Glomerular visceral epithelial cell (primary cell): ENCODE data around the gene ANKK1.

Source experiments
- DNase-seq: peaks from one replicate; pipeline ENCODE4 v3.0.0-alpha.2; 2016; ENCODE audit errors: extremely low spot score

The ANKK1 gene

DNA sequence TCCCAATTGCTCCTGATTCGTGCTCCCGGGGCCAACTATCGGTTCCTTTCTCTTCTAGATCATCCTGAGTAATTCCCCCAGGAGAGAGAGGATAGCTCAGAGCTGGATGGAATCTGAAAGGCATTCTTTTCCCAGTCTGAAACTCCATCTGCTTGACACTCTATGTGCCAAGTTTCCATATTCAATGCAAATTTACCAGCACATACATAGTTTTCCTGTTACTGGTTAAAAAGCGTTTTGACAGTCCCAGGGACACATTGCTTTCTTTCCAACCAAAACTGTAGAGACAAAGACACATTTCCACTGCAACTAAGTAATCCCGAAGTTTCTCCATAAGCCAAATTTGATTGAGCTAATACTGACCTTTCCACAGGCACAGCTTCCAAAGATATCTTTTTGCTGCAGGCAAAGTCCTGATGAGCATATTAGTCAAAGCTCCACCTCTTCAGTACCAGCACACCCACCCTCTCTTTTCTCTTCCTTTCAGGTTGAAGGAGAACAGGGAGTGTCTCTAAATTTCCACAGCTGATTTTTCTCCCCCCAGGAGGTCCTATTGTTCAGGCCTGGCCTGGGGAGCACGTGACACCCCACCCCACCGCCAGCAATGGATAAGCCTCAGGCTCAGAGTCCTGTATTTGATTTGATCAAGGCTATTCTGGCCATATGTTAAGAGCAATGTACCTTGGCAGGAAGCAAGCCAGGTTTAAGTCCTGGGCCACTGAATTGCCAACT is 9.7 kb upstream of the ANKK1 start:
- no peak for DNase-seq

DNA sequence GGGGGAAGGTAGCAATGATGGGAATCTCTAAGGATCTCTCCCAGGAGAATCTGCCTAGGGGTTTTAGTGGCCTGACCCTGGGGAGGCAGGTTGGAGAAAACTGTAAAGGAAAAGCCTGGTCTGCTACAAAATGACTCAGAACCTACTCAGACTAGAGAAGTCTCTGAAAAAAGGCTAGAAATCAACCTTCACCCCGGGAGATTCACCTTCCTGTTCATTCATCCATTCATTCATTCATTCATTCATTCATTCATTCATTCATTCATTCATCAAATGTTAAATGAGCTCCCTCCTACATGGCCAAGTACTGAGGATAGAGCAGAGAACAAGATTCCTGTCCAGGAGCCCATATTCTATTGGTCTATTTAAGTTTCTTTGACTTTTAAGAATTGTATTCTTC is 8.9 kb upstream of the ANKK1 start:
- no peak for DNase-seq

DNA sequence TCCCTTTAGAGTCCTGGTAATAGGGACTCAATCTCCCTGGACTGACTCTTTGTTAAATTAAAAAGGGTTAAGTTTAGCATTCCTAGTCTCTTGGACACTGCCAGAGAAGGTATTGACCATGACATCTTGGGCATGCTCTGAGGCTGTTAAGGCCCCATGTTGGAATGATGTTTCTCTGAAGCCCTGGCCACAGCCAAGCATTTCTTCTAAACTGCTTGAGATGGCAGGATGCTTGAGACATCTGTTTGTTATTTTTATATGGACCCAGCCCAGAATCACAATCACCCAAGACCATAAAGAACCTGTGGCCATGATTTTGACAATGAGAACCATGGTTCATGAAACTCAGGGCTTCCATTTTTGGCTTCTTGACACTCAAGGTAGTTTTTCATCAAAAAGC is 5.5 kb upstream of the ANKK1 start:
- no peak for DNase-seq

GRCh38 chr11:113384551-113384950 is 3.0 kb upstream of the ANKK1 start:
- peak; percentile 72 for DNase-seq

DNA sequence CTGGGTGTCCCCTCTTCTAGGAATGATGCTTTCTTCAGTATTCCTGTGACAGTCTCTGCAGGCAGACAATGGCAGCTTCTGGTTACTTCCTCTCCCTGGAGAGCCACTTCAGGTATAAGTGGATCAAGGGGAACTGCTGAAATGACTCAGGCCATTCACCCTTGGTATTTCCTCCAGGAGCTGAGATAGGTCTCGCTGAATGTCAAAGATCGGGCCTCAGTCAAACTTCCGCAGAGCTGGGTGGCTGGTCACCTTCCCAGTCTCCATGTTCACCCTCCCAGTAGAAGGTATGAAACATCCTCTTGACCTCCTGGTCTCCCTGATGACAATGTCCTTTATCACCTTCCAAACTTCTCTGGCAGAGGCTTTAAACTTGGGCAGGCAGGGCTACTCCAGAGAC is 1.8 kb upstream of the ANKK1 start:
- DNase-seq: no peak

- no peak for DNase-seq
These were observed 713 bp upstream of the ANKK1 start for GRCh38 chr11:113386866-113387265.

DNA sequence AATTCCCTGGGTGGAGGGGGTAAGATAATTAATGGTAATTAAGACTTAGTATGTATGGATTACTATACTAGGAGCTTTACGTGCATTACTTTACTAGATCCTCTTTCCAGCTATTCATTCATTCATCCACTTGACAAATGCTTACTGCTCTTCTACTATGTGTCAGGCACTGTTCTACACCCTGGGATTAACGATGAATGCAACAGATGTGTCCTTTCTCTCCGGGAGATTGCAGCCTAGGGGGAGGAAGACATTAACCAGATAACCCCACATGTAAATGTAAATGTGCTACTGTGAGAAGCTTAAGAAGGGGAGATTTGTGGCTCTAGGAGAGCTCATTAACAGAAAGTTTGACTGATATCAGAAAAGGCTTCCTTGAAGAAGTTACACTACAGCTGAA is 1.7 kb downstream of the ANKK1 start:
- DNase-seq: no peak

DNA sequence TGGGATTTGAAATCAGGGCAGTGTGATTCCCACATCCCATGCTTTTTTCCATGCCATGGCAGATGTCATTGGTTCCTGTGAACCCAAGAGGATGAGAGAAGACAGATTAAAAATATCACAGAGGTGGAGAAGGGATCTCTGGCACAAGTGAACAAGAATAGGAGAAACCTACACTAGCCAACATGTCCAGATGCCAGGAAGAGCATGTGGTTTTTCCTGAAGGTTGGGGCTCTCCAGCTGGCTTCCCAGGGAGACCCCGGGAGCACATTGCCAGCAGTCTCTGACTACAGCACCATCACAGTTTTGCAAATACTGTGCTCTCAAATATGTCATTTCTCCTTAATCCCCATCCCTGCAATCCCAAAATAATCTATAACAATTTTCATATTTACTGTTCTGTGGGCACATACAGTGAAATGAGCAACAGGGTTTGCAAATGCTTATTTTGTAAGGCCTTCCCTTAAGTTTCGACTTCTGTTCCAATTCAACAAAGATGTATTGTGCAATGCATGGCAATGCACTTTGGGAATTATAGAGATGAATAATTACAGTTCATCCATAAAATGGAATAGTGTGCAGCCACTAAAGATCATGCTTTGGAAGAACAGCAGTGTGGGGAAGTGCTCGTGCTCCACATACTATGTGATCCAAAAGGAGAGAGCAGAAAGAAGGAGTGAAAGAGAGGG is 4.8 kb downstream of the ANKK1 start:
- no peak for DNase-seq

DNA sequence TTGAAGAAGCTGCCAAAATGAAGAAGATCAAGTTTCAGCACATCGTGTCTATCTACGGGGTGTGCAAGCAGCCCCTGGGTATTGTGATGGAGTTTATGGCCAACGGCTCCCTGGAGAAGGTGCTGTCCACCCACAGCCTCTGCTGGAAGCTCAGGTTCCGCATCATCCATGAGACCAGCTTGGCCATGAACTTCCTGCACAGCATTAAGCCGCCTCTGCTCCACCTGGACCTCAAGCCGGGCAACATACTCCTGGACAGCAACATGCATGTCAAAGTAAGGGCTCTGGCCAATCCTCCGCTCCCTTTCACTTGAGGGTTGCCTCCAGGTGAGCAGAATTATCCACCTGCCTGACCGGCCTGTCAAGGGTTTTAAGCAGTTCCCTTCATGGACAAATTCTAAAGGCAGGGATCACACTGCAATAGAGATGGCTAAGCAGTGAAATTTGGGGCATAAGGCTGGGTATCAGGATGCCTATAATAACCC is 6.0 kb downstream of the ANKK1 start:
- DNase-seq: no peak

GRCh38 chr11:113394919-113395318 is 7.3 kb downstream of the ANKK1 start:
- DNase-seq: no peak

DNA sequence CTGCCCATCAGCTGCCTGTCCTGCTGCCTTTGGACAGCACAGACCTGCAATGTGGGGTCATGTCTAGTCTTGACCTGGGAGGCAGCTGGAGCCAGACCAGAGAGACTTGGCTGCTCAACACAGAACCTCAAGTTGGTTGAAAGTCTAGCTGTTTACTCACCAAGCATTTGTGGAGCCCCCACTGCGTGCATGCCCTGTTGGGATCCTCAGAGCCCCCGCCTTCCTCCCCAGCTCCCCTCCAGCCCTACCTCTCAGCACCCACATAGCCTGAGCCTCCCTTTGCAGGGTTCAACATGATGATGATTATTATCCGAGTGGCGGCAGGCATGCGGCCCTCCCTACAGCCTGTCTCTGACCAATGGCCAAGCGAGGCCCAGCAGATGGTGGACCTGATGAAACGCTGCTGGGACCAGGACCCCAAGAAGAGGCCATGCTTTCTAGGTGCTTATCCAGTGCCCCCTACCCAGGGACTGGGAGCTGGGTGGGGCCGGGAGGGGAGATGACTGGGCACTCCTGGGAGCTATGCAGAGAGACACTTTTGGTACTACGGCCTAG is 8.3 kb downstream of the ANKK1 start:
- DNase-seq: no peak

DNA sequence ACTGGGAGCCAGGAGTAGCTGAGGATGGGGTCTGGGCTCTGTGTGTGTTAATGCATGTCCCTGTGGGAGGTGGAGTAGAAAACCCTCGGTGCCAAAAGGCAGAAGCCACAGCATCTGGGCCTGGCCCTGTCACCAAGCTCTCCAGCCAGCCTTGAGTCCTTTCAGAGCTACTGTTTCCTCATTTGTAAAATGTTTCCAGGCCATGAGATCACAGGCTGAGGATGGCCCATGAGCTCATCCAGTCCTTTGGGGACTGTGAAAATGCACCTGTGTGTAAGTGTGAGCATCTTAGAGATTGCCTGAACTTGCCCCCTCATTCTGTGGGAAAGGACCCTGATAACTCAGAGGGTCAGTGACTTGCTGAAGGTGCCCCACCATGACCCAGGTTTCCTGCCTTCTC is 9.1 kb downstream of the ANKK1 start:
- DNase-seq: no peak

DNA sequence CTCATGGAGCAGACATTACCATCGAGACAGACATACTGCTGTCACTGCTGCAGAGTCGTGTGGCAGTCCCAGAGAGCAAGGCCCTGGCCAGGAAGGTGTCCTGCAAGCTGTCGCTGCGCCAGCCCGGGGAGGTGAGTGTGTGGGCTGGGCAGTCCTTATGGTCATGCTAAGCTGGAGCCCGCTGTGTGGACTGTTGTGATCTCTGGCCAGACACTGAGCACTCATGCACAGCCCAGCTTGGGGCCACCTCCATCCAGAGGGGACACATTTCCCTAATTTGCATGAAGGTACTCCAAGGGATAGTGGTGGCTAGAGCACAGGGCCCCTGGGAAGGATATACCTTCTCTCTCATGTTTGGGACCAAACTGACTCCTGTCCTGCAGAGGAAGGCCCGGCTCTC is 9.6 kb downstream of the ANKK1 start:
- no peak for DNase-seq

- DNase-seq: no peak
These were observed 10.2 kb downstream of the ANKK1 start for GRCh38 chr11:113397821-113398220.

GRCh38 chr11:113398669-113399430 is 11.3 kb downstream of the ANKK1 start:
- DNase-seq: no peak

DNA sequence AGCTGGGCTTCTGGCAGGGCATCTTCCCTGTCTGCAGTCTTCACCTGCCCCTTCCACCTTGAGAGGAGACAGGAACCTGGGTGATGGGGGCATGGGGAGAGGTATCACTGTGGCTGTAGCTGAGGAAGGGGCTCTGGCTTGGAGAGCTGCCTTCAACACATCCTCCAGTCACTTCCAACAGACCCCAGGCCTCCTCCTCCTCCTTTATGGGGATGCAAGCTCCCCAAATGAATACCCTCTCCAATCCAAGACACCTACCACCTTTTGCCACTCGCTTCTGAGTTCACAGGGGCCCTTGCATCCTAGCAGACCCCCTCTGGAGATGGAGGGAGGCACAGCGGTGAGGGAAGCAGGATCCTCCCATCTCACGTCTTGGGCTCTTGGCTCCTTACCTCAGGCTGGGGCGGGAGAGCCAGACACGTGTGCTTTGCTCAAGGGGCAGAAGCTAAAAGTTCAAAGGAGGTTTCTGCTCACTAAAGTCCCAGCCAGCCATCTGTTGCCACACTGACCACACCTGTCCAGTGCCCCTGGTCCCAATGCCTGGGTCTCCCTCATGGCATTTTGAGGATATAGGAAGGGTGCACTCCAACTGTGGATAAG is 13.2 kb downstream of the ANKK1 start:
- DNase-seq: no peak

- peak; percentile 82 for DNase-seq
These were observed 14.1 kb downstream of the ANKK1 start for GRCh38 chr11:113401718-113402117.

- DNase-seq: no peak
These were observed 17.4 kb downstream of the ANKK1 start for GRCh38 chr11:113404859-113405430.

- no peak for DNase-seq
These were observed 18.3 kb downstream of the ANKK1 start for GRCh38 chr11:113405724-113406478.

DNA sequence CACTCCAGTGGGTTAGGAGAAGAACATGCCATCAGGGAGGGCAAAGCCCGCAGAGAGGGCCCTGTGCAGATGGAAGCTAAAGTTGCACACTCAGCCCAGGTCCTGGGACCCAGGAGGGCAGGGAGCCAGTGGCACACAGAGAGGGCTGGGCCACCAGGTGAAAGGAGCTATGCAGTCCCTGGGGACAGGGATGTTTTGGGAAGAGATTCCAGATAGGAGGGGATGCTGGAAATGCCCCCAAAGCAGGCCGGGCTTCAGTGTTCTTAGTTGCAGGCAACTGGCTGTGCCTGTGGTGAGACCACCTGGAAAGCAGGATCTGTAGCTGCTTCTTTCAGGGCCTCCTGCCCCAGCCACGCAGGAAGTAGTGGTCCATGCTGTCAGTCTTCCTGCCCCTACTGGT is 19.6 kb downstream of the ANKK1 start:
- DNase-seq: no peak

DNA sequence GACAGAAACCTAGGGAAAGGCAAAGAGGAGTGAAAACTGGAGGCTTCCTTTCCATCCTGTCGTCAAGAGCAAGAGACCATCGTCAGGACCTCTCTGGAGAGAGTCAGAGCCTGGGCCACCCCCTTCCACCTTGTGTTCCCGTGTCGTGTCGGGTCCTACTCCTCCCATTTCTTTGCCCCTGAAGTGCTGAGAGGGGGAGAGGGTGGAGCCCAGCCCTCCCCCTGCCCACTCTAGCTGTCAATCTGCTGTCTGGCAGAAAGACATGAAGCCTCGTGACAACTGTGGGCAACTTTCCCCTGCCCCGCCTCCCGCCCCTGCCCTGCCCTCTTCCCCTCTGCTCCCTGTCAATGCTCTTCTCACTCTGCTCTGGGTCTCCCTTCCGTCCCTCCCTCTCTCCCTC is 20.6 kb downstream of the ANKK1 start:
- no peak for DNase-seq
